HepG2 (cell line): ENCODE measurements around the gene PNLDC1. TPM values are rescaled to one million over a fixed set of nuclear protein-coding genes. Genes with fewer than 3 reads are reported as not detected.
A peak's percentile ranks its signal among the peaks of the same experiment; 100 is the strongest.

Experiments used
- ATAD3A ChIP-seq: sonication (generic); formaldehyde crosslinking; IDR thresholded peaks from 2 replicates; pipeline ENCODE4 v1.4.0; 2020; ENCODE audit warnings: missing genetic modification reagents
- KIAA2018 ChIP-seq: sonication (generic); formaldehyde crosslinking; IDR thresholded peaks from 2 replicates; pipeline ENCODE4 v1.5.0; 2020; ENCODE audit warnings: mild to moderate bottlenecking, missing genetic modification reagents, borderline replicate concordance
- NR2C2 ChIP-seq: sonication (generic); formaldehyde crosslinking; IDR thresholded peaks from 2 replicates; pipeline ENCODE4 v1.4.0; 2020; ENCODE audit warnings: missing genetic modification reagents, mild to moderate bottlenecking, moderate library complexity, borderline replicate concordance
- NR3C1 ChIP-seq: sonication (generic); formaldehyde crosslinking; IDR thresholded peaks from 2 replicates; pipeline ENCODE4 v1.4.0; 2020; ENCODE audit warnings: missing genetic modification reagents
- RORA ChIP-seq: sonication (generic); formaldehyde crosslinking; IDR thresholded peaks from 2 replicates; pipeline ENCODE4 v1.5.0; 2020; ENCODE audit warnings: mild to moderate bottlenecking, missing genetic modification reagents, moderate library complexity
- polyA plus RNA-seq, 8 experiments: library from polyadenylated mRNA; depleted of rRNA in 3 of 8; stranded (reverse) in 7 of 8; unstranded in 1 of 8; fragments of >200 nt; fragmentation: Illumina TruSeq in 4 of 8; extraction: Trizol in 4 of 8; gene quantifications; 2 replicates each; pipeline versions ENCODE4 v1.2.1 to v1.2.3, GENCODE V29; 2011 to 2016; ENCODE audit warnings: low read depth in 4 of 8, missing spikeins in 1 of 8, mixed read lengths in 1 of 8; ENCODE audit not compliant: insufficient read depth in 1 of 8
- total RNA-seq, 5 experiments: library from RNA; depleted of rRNA; stranded (reverse); fragments of >200 nt; fragmentation: Illumina TruSeq; extraction: Trizol; gene quantifications; 2 replicates each; pipeline ENCODE4 v1.2.3, GENCODE V29; 2016; ENCODE audit warnings: low read depth in 1 of 5
- TF ChIP-seq, protein P1 (sequence below): sonication (generic); formaldehyde crosslinking; IDR thresholded peaks from 2 replicates; pipeline ENCODE4 v1.5.1; 2020; ENCODE audit warnings: mild to moderate bottlenecking, moderate library complexity, missing genetic modification reagents
- TF ChIP-seq, protein P2 (sequence below): IDR thresholded peaks from 2 replicates; pipeline ENCODE4 v1.6.1; 2016; ENCODE audit warnings: missing compliant biosample characterization, missing genetic modification reagents, borderline replicate concordance
- TF ChIP-seq, protein P3 (sequence below): sonication (generic); formaldehyde crosslinking; IDR thresholded peaks from 2 replicates; pipeline ENCODE4 v1.4.0; 2020; ENCODE audit warnings: mild to moderate bottlenecking, missing genetic modification reagents
- TF ChIP-seq, protein P4 (sequence below): sonication (generic); formaldehyde crosslinking; IDR thresholded peaks from 2 replicates; pipeline ENCODE4 v1.9.0; 2021; ENCODE audit warnings: missing genetic modification reagents, borderline replicate concordance
- TF ChIP-seq, protein P5 (sequence below): sonication (generic); formaldehyde crosslinking; IDR thresholded peaks from 2 replicates; pipeline ENCODE4 v1.4.0; 2020; ENCODE audit warnings: missing genetic modification reagents

The PNLDC1 gene
- total and polyA plus RNA-seq, 2 of the 13 experiments (the other 11 are each of a cell fraction or from before 2014, with no cell fraction given), result not detected

- TF ChIP-seq, protein P1, sequence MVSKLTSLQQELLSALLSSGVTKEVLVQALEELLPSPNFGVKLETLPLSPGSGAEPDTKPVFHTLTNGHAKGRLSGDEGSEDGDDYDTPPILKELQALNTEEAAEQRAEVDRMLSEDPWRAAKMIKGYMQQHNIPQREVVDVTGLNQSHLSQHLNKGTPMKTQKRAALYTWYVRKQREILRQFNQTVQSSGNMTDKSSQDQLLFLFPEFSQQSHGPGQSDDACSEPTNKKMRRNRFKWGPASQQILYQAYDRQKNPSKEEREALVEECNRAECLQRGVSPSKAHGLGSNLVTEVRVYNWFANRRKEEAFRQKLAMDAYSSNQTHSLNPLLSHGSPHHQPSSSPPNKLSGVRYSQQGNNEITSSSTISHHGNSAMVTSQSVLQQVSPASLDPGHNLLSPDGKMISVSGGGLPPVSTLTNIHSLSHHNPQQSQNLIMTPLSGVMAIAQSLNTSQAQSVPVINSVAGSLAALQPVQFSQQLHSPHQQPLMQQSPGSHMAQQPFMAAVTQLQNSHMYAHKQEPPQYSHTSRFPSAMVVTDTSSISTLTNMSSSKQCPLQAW (CRISPR knock-in tag), result no peak
- no peak for TF ChIP-seq NR3C1 (CRISPR knock-in tag)
- TF ChIP-seq, protein P2, sequence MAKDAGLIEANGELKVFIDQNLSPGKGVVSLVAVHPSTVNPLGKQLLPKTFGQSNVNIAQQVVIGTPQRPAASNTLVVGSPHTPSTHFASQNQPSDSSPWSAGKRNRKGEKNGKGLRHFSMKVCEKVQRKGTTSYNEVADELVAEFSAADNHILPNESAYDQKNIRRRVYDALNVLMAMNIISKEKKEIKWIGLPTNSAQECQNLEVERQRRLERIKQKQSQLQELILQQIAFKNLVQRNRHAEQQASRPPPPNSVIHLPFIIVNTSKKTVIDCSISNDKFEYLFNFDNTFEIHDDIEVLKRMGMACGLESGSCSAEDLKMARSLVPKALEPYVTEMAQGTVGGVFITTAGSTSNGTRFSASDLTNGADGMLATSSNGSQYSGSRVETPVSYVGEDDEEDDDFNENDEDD, result peak; percentile 45; the same call in 1 of the 2 replicates
- no peak for TF ChIP-seq KIAA2018
- TF ChIP-seq, protein P3, sequence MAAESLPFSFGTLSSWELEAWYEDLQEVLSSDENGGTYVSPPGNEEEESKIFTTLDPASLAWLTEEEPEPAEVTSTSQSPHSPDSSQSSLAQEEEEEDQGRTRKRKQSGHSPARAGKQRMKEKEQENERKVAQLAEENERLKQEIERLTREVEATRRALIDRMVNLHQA (CRISPR knock-in tag), result no peak
- TF ChIP-seq NR2C2, result no peak
- no peak for TF ChIP-seq ATAD3A (CRISPR knock-in tag)
- no peak for TF ChIP-seq RORA
- TF ChIP-seq, protein P4, sequence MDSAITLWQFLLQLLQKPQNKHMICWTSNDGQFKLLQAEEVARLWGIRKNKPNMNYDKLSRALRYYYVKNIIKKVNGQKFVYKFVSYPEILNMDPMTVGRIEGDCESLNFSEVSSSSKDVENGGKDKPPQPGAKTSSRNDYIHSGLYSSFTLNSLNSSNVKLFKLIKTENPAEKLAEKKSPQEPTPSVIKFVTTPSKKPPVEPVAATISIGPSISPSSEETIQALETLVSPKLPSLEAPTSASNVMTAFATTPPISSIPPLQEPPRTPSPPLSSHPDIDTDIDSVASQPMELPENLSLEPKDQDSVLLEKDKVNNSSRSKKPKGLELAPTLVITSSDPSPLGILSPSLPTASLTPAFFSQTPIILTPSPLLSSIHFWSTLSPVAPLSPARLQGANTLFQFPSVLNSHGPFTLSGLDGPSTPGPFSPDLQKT, result no peak
- TF ChIP-seq, protein P5, sequence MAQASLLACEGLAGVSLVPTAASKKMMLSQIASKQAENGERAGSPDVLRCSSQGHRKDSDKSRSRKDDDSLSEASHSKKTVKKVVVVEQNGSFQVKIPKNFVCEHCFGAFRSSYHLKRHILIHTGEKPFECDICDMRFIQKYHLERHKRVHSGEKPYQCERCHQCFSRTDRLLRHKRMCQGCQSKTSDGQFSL, result no peak
Observed at GRCh38 chr6:159842035-159842434, 42.0 kb downstream of the PNLDC1 start (continued).
